GM12864 (cell line): ENCODE measurements around the gene SLC22A23.

ENCODE experiments used
- DNase-seq: peaks from one replicate; pipeline ENCODE4 v3.0.0-alpha.2; 2011; ENCODE audit warnings: low read depth
- H3K4me3 ChIP-seq: 2 replicates; pipeline ENCODE4 v1.5.1; 2011; ENCODE audit warnings: mild to moderate bottlenecking, low read depth, low read length, control low read depth
- CTCF ChIP-seq: IDR thresholded peaks from 2 replicates; pipeline ENCODE4 v1.5.1; 2011; ENCODE audit warnings: low read depth, mild to moderate bottlenecking, moderate library complexity, low read length, control low read depth, inconsistent platforms; ENCODE audit errors: missing control alignments

SLC22A23 gene

GRCh38 chr6:3336859-3337515, 119.9 kb downstream of the SLC22A23 start:
- TF ChIP-seq CTCF: no peak
- no peak overlapping the region for H3K4me3 ChIP-seq
- no peak for DNase-seq

DNA sequence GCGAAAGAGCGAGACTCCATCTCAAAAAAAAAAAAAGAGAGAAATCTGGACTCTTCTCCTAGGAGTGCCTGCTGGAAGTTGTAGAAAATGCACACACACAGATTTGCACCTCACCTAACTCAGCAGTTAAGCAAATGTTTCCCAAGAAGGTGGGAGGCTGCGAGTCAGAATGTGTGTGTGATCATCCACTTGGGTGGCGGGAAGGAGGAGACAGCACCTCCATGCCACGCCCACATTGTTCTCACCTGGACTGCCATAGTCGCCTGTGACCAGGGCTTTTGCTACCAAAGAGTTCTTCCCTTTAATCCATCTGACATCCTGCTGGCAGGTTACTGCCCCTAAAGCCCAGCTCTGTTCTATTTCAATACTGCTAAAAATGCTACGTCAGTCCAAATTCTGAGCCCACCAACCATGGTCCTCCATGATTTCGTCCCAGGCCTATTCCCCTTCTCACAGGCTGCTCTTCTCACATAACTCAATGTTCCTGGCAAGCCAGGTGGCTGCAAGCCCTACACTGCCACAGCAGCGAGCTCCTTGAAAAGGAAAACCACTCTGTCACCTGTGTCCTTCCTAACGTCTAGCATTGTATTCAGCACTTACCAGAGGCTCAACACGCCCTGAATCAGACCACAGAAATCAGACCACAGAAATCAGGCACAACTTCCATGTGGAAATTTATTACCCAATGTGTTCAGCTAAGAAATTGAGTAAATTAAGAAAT, 120.6 kb downstream of the SLC22A23 start:
- no peak for DNase-seq
- TF ChIP-seq CTCF: no peak
- no peak overlapping the region for H3K4me3 ChIP-seq

GRCh38 chr6:3335169-3335568, 121.7 kb downstream of the SLC22A23 start:
- no peak for DNase-seq
- no peak for TF ChIP-seq CTCF
- no peak overlapping the region for H3K4me3 ChIP-seq

DNA sequence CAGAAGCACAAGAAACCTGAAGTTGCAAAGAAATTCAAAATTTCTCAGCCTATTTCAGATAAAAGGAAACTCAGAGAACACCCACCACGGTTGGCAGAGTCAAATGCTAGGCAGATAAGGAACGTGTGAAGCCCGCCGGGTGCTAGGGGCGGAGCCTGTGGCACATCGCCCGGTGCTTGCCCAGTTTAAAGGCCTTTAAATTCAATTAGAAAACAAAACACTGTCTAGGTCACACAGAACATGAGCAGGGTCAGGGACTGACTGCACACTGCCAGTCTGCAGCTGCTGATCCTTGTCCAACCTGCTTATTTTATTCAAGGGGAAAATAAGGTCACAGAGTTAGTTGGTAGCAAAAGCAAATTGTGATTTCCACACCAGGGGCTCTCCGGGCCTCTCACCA, 122.3 kb downstream of the SLC22A23 start:
- no peak overlapping the region for H3K4me3 ChIP-seq
- no peak for TF ChIP-seq CTCF
- DNase-seq: no peak

GRCh38 chr6:3333263-3333662, 123.6 kb downstream of the SLC22A23 start:
- DNase-seq: no peak
- TF ChIP-seq CTCF: no peak
- H3K4me3 ChIP-seq: no peak overlapping the region

DNA sequence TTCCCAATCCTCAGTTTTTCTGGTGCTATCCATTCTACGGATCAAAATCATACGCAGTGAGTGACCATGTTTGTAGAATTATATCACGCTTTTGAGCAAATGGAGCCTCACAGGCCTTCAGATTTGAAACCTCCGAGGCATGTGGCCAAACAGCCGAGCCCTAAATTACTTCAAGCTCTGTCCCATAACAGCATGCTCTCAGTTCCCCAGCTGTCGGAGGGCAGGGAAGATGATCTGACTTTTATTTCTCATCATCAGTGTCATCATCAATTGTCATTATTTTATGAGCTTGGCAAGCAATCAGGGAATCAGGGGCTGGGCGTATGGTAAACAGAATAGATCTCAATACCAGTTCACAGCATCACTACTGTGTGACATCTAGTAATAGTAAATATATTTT, 124.9 kb downstream of the SLC22A23 start:
- no peak for DNase-seq
- TF ChIP-seq CTCF: no peak
- no peak overlapping the region for H3K4me3 ChIP-seq

- TF ChIP-seq CTCF: no peak
- H3K4me3 ChIP-seq: no peak overlapping the region
- DNase-seq: no peak
Measured at GRCh38 chr6:3331494-3331893, 125.4 kb downstream of the SLC22A23 start.
